Skin of body (tissue), 2 donors: ENCODE data around the gene TTC22. TPM values are rescaled to one million over a fixed set of nuclear protein-coding genes. Genes with fewer than 3 reads are reported as not detected.

Source experiments
- DNase-seq: peaks from one replicate; lab custom pipeline; 2025; lab: John Stamatoyannopoulos, UW
- total RNA-seq: library from RNA; depleted of rRNA; stranded (reverse); fragments of >200 nt; gene quantifications from one replicate; pipeline ENCODE4 v1.2.3, GENCODE V29; 2014

Gene TTC22
- total RNA-seq, 1 donor from 2014 or later: 3.6 TPM

GRCh38 chr1:54754045-54754444 is 47.1 kb downstream of the TTC22 start:
- DNase-seq: no peak

DNA sequence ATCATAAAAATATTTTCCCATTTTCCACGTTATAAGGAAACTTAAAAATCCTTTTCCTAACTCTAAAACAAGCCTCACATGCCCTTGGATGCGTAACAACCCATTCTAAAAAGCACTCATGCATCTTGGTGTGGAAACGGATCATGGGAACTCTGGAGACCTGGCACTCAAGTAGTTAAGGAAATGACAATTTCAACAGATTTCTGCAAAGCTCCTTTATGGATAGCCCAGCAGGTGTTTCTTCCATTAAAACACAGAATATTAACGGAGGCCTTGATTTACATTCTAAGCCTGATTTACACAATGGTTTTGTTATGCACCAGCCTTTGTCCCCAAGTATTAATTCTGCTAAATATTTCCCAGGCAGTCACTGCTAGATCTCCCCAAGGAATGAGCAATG is 49.7 kb downstream of the TTC22 start:
- DNase-seq: no peak

- no peak for DNase-seq
Measured at GRCh38 chr1:54750596-54750995, 50.5 kb downstream of the TTC22 start.

GRCh38 chr1:54748094-54748835 is 52.9 kb downstream of the TTC22 start:
- no peak for DNase-seq

DNA sequence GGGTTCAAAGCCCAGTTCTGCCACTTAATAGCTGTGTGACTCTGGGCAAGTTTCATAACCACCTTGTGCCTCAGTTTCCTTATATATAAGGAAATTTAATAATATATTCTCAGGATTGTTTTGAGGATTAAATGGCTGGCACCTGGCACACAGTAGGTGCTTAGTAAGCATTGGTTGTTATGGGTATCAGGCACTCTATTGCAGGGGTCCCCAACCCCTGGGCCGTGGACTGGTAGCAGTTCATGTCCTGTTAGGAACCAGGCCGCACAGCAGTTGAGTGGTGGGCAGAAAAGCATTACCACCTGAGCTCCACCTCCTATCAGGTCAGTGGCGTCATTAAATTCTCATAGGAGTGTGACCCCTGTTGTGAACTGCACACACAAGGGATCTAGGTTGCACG is 55.3 kb downstream of the TTC22 start:
- no peak for DNase-seq

DNA sequence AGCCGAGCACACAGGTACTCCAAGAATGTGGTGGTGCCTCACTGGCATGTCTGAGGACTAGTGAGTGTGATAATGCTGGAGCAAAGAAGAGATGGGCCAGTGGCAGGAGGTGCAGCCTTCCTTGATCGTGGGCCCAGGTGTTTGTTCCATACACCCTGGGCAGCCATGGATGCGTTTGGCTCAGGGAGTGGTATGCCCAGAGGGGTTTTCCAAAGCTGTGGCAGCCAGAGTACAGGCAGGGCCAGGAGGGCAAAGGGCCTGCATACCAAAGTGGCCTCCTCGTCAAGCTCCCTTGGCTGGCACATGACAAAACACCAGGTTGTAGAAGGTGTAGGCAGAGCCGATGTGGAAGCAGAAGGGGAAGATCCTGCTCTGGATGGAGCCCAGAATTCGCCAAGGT is 55.8 kb downstream of the TTC22 start:
- no peak for DNase-seq

DNA sequence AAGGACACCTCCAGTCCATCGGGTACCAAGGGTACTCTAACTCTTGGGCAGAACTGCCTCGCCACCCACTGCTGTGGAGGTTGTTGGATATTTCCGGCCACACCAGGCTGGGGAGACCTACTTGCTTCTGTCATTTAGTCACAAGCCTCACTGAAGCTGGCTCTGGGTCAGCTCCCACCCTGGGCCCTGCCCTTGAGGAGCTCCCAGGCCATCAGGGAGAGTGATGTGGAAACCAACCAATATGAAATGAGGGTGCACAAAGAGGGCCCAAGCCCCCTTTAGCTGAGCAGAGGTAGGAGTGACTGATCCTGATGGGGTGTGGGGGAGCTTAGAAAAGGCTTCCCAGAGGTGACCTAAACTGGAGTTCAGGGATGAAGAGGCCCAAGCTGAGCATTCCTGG is 56.4 kb downstream of the TTC22 start:
- DNase-seq: no peak

DNA sequence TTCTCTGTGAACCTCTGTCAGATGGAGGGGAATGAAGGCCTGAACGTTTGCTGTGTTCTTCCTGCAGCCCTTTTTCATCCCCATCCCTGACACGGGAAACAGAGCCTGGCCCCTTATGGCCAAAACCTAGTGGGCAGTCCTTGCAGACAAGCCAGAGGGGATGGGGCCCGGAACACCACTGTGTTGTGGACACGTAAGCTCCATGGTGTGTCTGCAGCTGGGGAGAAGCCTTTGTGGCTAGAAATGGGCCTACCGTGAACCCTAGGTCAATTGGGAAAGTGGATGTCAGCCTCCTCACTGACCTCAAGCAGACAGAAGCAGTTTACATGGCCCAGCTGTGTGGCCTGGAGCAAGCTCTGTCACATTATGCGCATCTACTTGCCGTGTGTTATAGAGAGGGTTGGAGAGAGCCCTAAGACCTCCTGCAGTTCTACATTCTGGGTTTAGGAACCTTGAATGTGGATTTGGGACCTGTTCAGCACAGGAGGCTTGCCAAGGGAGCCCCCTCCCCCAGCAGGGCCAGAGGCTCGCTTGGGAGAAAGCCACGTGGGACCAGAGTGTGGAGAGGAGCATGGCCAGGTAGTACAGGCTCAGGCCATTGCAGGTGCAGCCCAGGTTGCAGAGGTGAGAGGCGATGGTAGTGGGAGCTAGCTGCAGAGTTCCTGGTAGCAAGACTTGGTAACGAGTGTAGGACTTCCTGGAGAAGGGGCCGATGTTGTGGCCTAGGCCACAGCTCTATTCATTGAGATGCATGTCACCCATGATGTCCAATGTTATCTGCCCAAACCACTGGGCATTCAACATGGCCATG is 57.5 kb downstream of the TTC22 start:
- DNase-seq: no peak

GRCh38 chr1:54742282-54742681 is 58.8 kb downstream of the TTC22 start:
- DNase-seq: no peak

DNA sequence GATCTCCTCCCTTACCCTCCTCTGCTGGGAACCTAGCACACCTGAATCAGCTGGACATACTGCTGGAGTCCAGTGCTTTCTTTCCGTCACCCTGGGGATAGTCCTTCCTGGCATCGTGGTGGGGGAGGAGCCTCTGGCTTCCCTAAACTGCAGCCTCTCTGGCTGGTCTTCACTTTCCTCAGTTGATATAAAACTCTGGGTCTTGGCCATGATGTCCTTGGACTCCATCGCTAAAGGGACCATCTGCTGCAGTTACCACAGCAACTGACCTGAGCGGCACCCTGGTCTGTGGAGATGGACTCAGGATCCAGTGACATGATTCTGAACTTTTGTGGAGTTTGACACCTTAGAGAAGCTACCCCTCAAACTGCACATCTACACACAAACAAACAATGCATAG is 59.6 kb downstream of the TTC22 start:
- DNase-seq: no peak

DNA sequence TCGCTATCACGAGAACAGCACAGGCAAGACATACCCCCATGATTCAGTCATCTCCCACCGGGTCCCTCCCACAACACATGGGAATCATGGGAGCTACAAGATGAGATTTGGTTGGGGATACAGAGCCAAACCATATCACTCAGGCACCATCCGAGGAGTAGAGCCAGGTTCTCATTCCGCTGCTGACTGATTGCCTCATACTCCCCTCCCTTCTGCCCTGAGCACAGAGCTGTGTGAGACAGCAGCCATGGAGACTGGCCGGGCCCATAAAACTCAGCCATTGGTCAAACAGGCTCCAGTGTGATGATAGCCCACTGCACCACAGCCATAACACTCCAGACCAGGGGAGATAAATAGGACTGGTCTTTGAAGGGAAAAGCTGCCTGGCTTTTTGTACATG is 62.9 kb downstream of the TTC22 start:
- DNase-seq: no peak

- no peak for DNase-seq
Measured at GRCh38 chr1:54736685-54737084, 64.4 kb downstream of the TTC22 start.

Other genes with a start within 250 kb of the TTC22 start
- not detected for gene FAM151A, start 177.8 kb downstream of the TTC22 start, total RNA-seq
- 2.4 TPM for gene MROH7, start 159.5 kb downstream of the TTC22 start, total RNA-seq
- gene TTC4, start 85.5 kb downstream of the TTC22 start, total RNA-seq: 14.4 TPM
- 2.5 TPM for gene PARS2, start 36.8 kb downstream of the TTC22 start, total RNA-seq
- 98.4 TPM for gene DHCR24, start 85.9 kb upstream of the TTC22 start, total RNA-seq
- 0.30 TPM for gene TMEM61, start 179.3 kb upstream of the TTC22 start, total RNA-seq
- gene BSND, start 197.6 kb upstream of the TTC22 start, total RNA-seq: not detected
- 11.1 TPM for gene PCSK9, start 238.2 kb upstream of the TTC22 start, total RNA-seq